Measurements from ENCODE around the gene TLR4.

Gene TLR4

GRCh38 chr9:117681888-117682287, 22.3 kb upstream of the TLR4 start:
- Histone ChIP-seq H3K4me3 (ENCODE audit: low read depth in 1 of 5, low read length in 5 of 5) (no peak overlapping the region), H3K27ac (ENCODE audit: low read depth, low read length) (no peak overlapping the region), H3K36me3 (ENCODE audit: control insufficient read depth in 5 of 5, insufficient read depth in 5 of 5, low read length in 5 of 5) (no peaks in the 10 kb centered on the region), H3K27me3 (ENCODE audit: control insufficient read depth in 5 of 5, insufficient read depth in 4 of 5, low read length in 5 of 5) (no peaks in the 10 kb centered on the region), H3K9me3 (ENCODE audit: control insufficient read depth in 5 of 5, low read length in 5 of 5) (no peaks in the 10 kb centered on the region), H3K9ac (ENCODE audit: low read length in 5 of 5) (no peak overlapping the region), H3K4me1 (ENCODE audit: control insufficient read depth in 5 of 5, insufficient read depth in 5 of 5, low read length in 5 of 5) (peaks cover 0 to 23% (median 0%) of the 10 kb centered on the region in 5 donors)

- H3K27me3 ChIP-seq (ENCODE audit: control insufficient read depth in 5 of 5, insufficient read depth in 4 of 5, low read length in 5 of 5): no peaks in the 10 kb centered on the region
- no peaks in the 10 kb centered on the region for H3K9me3 ChIP-seq (ENCODE audit: control insufficient read depth in 5 of 5, low read length in 5 of 5)
- H3K9ac ChIP-seq (ENCODE audit: low read length in 5 of 5): no peak overlapping the region
- H3K4me1 ChIP-seq (ENCODE audit: control insufficient read depth in 5 of 5, insufficient read depth in 5 of 5, low read length in 5 of 5): peaks cover 0 to 12% (median 0%) of the 10 kb centered on the region in 5 donors
- H3K4me3 ChIP-seq (ENCODE audit: low read depth in 1 of 5, low read length in 5 of 5): no peak overlapping the region
- no peak overlapping the region for H3K27ac ChIP-seq (ENCODE audit: low read depth, low read length)
- H3K36me3 ChIP-seq (ENCODE audit: control insufficient read depth in 5 of 5, insufficient read depth in 5 of 5, low read length in 5 of 5): no peaks in the 10 kb centered on the region
Observed at GRCh38 chr9:117682955-117683710, 21.1 kb upstream of the TLR4 start.

GRCh38 chr9:117687532-117687931, 16.7 kb upstream of the TLR4 start:
- H3K9ac ChIP-seq (ENCODE audit: low read length in 5 of 5): no peak overlapping the region
- H3K4me3 ChIP-seq (ENCODE audit: low read depth in 1 of 5, low read length in 5 of 5): no peak overlapping the region
- no peaks in the 10 kb centered on the region for H3K36me3 ChIP-seq (ENCODE audit: control insufficient read depth in 5 of 5, insufficient read depth in 5 of 5, low read length in 5 of 5)
- H3K4me1 ChIP-seq (ENCODE audit: control insufficient read depth in 5 of 5, insufficient read depth in 5 of 5, low read length in 5 of 5): no peaks in the 10 kb centered on the region
- no peaks in the 10 kb centered on the region for H3K9me3 ChIP-seq (ENCODE audit: control insufficient read depth in 5 of 5, low read length in 5 of 5)
- no peaks in the 10 kb centered on the region for H3K27me3 ChIP-seq (ENCODE audit: control insufficient read depth in 5 of 5, insufficient read depth in 4 of 5, low read length in 5 of 5)
- H3K27ac ChIP-seq (ENCODE audit: low read depth, low read length): no peak overlapping the region

- no peak overlapping the region for H3K27ac ChIP-seq (ENCODE audit: low read depth, low read length)
- H3K9me3 ChIP-seq (ENCODE audit: control insufficient read depth in 5 of 5, low read length in 5 of 5): no peaks in the 10 kb centered on the region
- H3K9ac ChIP-seq (ENCODE audit: low read length in 5 of 5): no peak overlapping the region
- H3K36me3 ChIP-seq (ENCODE audit: control insufficient read depth in 5 of 5, insufficient read depth in 5 of 5, low read length in 5 of 5): no peaks in the 10 kb centered on the region
- H3K4me1 ChIP-seq (ENCODE audit: control insufficient read depth in 5 of 5, insufficient read depth in 5 of 5, low read length in 5 of 5): no peaks in the 10 kb centered on the region
- H3K27me3 ChIP-seq (ENCODE audit: control insufficient read depth in 5 of 5, insufficient read depth in 4 of 5, low read length in 5 of 5): no peaks in the 10 kb centered on the region
- H3K4me3 ChIP-seq (ENCODE audit: low read depth in 1 of 5, low read length in 5 of 5): no peak overlapping the region
Observed at GRCh38 chr9:117691367-117691766, 12.8 kb upstream of the TLR4 start.

- Histone ChIP-seq H3K9me3 (ENCODE audit: control insufficient read depth in 5 of 5, low read length in 5 of 5) (no peaks in the 10 kb centered on the region), H3K36me3 (ENCODE audit: control insufficient read depth in 5 of 5, insufficient read depth in 5 of 5, low read length in 5 of 5) (no peaks in the 10 kb centered on the region), H3K4me3 (ENCODE audit: low read depth in 1 of 5, low read length in 5 of 5) (no peak overlapping the region), H3K27ac (ENCODE audit: low read depth, low read length) (no peak overlapping the region), H3K4me1 (ENCODE audit: control insufficient read depth in 5 of 5, insufficient read depth in 5 of 5, low read length in 5 of 5) (no peaks in the 10 kb centered on the region), H3K9ac (ENCODE audit: low read length in 5 of 5) (no peak overlapping the region), H3K27me3 (ENCODE audit: control insufficient read depth in 5 of 5, insufficient read depth in 4 of 5, low read length in 5 of 5) (no peaks in the 10 kb centered on the region)
Observed at GRCh38 chr9:117696154-117696553, 8.0 kb upstream of the TLR4 start.

GRCh38 chr9:117697046-117697445, 7.2 kb upstream of the TLR4 start:
- Histone ChIP-seq H3K27me3 (ENCODE audit: control insufficient read depth in 5 of 5, insufficient read depth in 4 of 5, low read length in 5 of 5) (no peaks in the 10 kb centered on the region), H3K27ac (ENCODE audit: low read depth, low read length) (no peak overlapping the region)

GRCh38 chr9:117703537-117703936, 666 bp upstream of the TLR4 start:
- peaks cover 2 to 6% (median 3%) of the 10 kb centered on the region in 5 donors for H3K36me3 ChIP-seq (ENCODE audit: control insufficient read depth in 5 of 5, insufficient read depth in 5 of 5, low read length in 5 of 5)
- H3K27ac ChIP-seq (ENCODE audit: low read depth, low read length): peak overlapping the region; percentile 91
- peak overlapping the region in 4 of 5 donors; percentile 53 to 82 (median 80) for H3K9ac ChIP-seq (ENCODE audit: low read length in 5 of 5)
- peak overlapping the region; percentile 69 to 96 (median 80) for H3K4me3 ChIP-seq (ENCODE audit: low read depth in 1 of 5, low read length in 5 of 5)
- peaks cover 7 to 47% (median 40%) of the 10 kb centered on the region in 5 donors for H3K4me1 ChIP-seq (ENCODE audit: control insufficient read depth in 5 of 5, insufficient read depth in 5 of 5, low read length in 5 of 5)
- no peaks in the 10 kb centered on the region for H3K9me3 ChIP-seq (ENCODE audit: control insufficient read depth in 5 of 5, low read length in 5 of 5)
- H3K27me3 ChIP-seq (ENCODE audit: control insufficient read depth in 5 of 5, insufficient read depth in 4 of 5, low read length in 5 of 5): no peaks in the 10 kb centered on the region

More at GRCh38 chr9:117697046-117697445, 7.2 kb upstream of the TLR4 start:
- Histone ChIP-seq H3K4me1 (ENCODE audit: control insufficient read depth in 5 of 5, insufficient read depth in 5 of 5, low read length in 5 of 5) (no peaks in the 10 kb centered on the region), H3K9ac (ENCODE audit: low read length in 5 of 5) (no peak overlapping the region), H3K36me3 (ENCODE audit: control insufficient read depth in 5 of 5, insufficient read depth in 5 of 5, low read length in 5 of 5) (no peaks in the 10 kb centered on the region), H3K9me3 (ENCODE audit: control insufficient read depth in 5 of 5, low read length in 5 of 5) (no peaks in the 10 kb centered on the region), H3K4me3 (ENCODE audit: low read depth in 1 of 5, low read length in 5 of 5) (no peak overlapping the region)

- Histone ChIP-seq H3K9ac (ENCODE audit: low read length in 5 of 5) (peak overlapping the region; percentile 25 to 82 (median 80)), H3K27me3 (ENCODE audit: control insufficient read depth in 5 of 5, insufficient read depth in 4 of 5, low read length in 5 of 5) (no peaks in the 10 kb centered on the region), H3K4me3 (ENCODE audit: low read depth in 1 of 5, low read length in 5 of 5) (peak overlapping the region; percentile 69 to 96 (median 80)), H3K36me3 (ENCODE audit: control insufficient read depth in 5 of 5, insufficient read depth in 5 of 5, low read length in 5 of 5) (peaks cover 5 to 11% (median 9%) of the 10 kb centered on the region in 5 donors), H3K4me1 (ENCODE audit: control insufficient read depth in 5 of 5, insufficient read depth in 5 of 5, low read length in 5 of 5) (peaks cover 7 to 54% (median 42%) of the 10 kb centered on the region in 5 donors), H3K9me3 (ENCODE audit: control insufficient read depth in 5 of 5, low read length in 5 of 5) (no peaks in the 10 kb centered on the region), H3K27ac (ENCODE audit: low read depth, low read length) (peak overlapping the region; percentile 91)
Observed at GRCh38 chr9:117704597-117704996, 394 bp downstream of the TLR4 start.

GRCh38 chr9:117705386-117705785, 1.2 kb downstream of the TLR4 start:
- Histone ChIP-seq H3K4me3 (ENCODE audit: low read depth in 1 of 5, low read length in 5 of 5) (peak overlapping the region; percentile 69 to 96 (median 80)), H3K9ac (ENCODE audit: low read length in 5 of 5) (peak overlapping the region; percentile 25 to 82 (median 80)), H3K9me3 (ENCODE audit: control insufficient read depth in 5 of 5, low read length in 5 of 5) (no peaks in the 10 kb centered on the region), H3K27me3 (ENCODE audit: control insufficient read depth in 5 of 5, insufficient read depth in 4 of 5, low read length in 5 of 5) (no peaks in the 10 kb centered on the region), H3K27ac (ENCODE audit: low read depth, low read length) (peak overlapping the region; percentile 91), H3K4me1 (ENCODE audit: control insufficient read depth in 5 of 5, insufficient read depth in 5 of 5, low read length in 5 of 5) (peaks cover 7 to 59% (median 42%) of the 10 kb centered on the region in 5 donors), H3K36me3 (ENCODE audit: control insufficient read depth in 5 of 5, insufficient read depth in 5 of 5, low read length in 5 of 5) (peaks cover 7 to 14% (median 12%) of the 10 kb centered on the region in 5 donors)

GRCh38 chr9:117706421-117707116, 2.4 kb downstream of the TLR4 start:
- H3K27ac ChIP-seq (ENCODE audit: low read depth, low read length): peak overlapping the region; percentile 66
- no peaks in the 10 kb centered on the region for H3K27me3 ChIP-seq (ENCODE audit: control insufficient read depth in 5 of 5, insufficient read depth in 4 of 5, low read length in 5 of 5)
- peak overlapping the region; percentile 30 to 85 (median 75) for H3K4me3 ChIP-seq (ENCODE audit: low read depth in 1 of 5, low read length in 5 of 5)
- peak overlapping the region in 4 of 5 donors; percentile 15 to 66 (median 54) for H3K9ac ChIP-seq (ENCODE audit: low read length in 5 of 5)
- H3K36me3 ChIP-seq (ENCODE audit: control insufficient read depth in 5 of 5, insufficient read depth in 5 of 5, low read length in 5 of 5): peaks cover 10 to 26% (median 21%) of the 10 kb centered on the region in 5 donors
- H3K9me3 ChIP-seq (ENCODE audit: control insufficient read depth in 5 of 5, low read length in 5 of 5): no peaks in the 10 kb centered on the region
- H3K4me1 ChIP-seq (ENCODE audit: control insufficient read depth in 5 of 5, insufficient read depth in 5 of 5, low read length in 5 of 5): peaks cover 7 to 65% (median 42%) of the 10 kb centered on the region in 5 donors
